Measurements from ENCODE around the gene HS3ST2. TPM values are rescaled to one million over a fixed set of nuclear protein-coding genes. Genes with fewer than 3 reads are reported as not detected.

The HS3ST2 gene
- total and polyA plus RNA-seq, 2 of the 8 experiments (the other 6 are each of a cell fraction or from before 2014, with no cell fraction given) = 1.7 to 3.7 TPM

GRCh38 chr16:22928882-22929435 is 115.0 kb downstream of the HS3ST2 start:
- H3K56ac ChIP-seq (replicated peaks; ENCODE audit: insufficient read length, low read depth, low read length) = no peak overlapping the region
- H3K9ac ChIP-seq (replicated peaks in 1 of 4; ENCODE audit: extremely low read depth in 1 of 4, low read depth in 3 of 4, low read length in 3 of 4) = no peak overlapping the region
- H3K27ac ChIP-seq (ENCODE audit: low read depth, low read length) = no peak overlapping the region
- no peak overlapping the region for H2BK15ac ChIP-seq (ENCODE audit: low read length)
- no peak overlapping the region for H4K8ac ChIP-seq (ENCODE audit: extremely low read depth, insufficient read depth, low read length)
- no peak overlapping the region for H3K23ac ChIP-seq (ENCODE audit: insufficient read length)
- no peaks in the 10 kb centered on the region for H3K23me2 ChIP-seq (ENCODE audit: low read depth, low read length)
- H3K79me1 ChIP-seq (ENCODE audit: low read depth, low read length) = no peaks in the 10 kb centered on the region
- no peaks in the 10 kb centered on the region for H4K20me1 ChIP-seq (replicated peaks in 1 of 2; ENCODE audit: control insufficient read depth in 1 of 2, insufficient read depth in 2 of 2, low read length in 2 of 2)
- no peak overlapping the region for H3K4me3 ChIP-seq (ENCODE audit: extremely low read depth in 1 of 4, insufficient read depth in 2 of 4, low read depth in 3 of 4, low read length in 4 of 4)
- no peak overlapping the region for H3K4ac ChIP-seq (replicated peaks; ENCODE audit: insufficient read length, low read depth, low read length)
- ChIA-PET CTCF (ENCODE audit: partially characterized antibody) (interaction anchor here (1.2 to 3.4 kb wide), 3 partner anchors 19 to 30 kb away, joined by 4 to 10 read pairs (median 5); no protein-coding TSS in a partner anchor), POLR2A (ENCODE audit: partially characterized antibody) (interaction anchor here (0.8 kb wide), 1 partner anchor 9 kb away, joined by 3 read pairs; no protein-coding TSS in a partner anchor)
- H3K14ac ChIP-seq (ENCODE audit: insufficient read length) = no peak overlapping the region
- H2BK12ac ChIP-seq (ENCODE audit: low read depth, low read length) = no peak overlapping the region
- FAIRE-seq (no peak), DNase-seq (ENCODE audit: low read depth in 1 of 2, low spot score in 2 of 2) (no peak)
- H2BK120ac ChIP-seq (replicated peaks; ENCODE audit: low read depth, low read length) = no peak overlapping the region
- H2AK5ac ChIP-seq (ENCODE audit: low read depth, low read length) = no peak overlapping the region
- H3K4me1 ChIP-seq (replicated peaks in 1 of 4; ENCODE audit: control insufficient read depth in 3 of 4, insufficient read depth in 4 of 4, low read length in 3 of 4) = peaks cover 3 to 13% (median 5%) of the 10 kb centered on the region in 4 experiments; a peak in 5 of 7 replicates
- no peak overlapping the region for H3K18ac ChIP-seq (ENCODE audit: extremely low read depth, low read length)
- no peak overlapping the region for H2BK5ac ChIP-seq (ENCODE audit: low read depth, low read length)
- no peak overlapping the region for H2BK20ac ChIP-seq (ENCODE audit: low read length)
- H2AFZ ChIP-seq (ENCODE audit: low read length) = no peak overlapping the region
- H4K5ac ChIP-seq (ENCODE audit: insufficient read length, low read depth, low read length) = no peak overlapping the region
- H3K36me3 ChIP-seq (ENCODE audit: control insufficient read depth in 2 of 4, insufficient read depth in 4 of 4, low read length in 3 of 4) = no peaks in the 10 kb centered on the region
- no peaks in the 10 kb centered on the region for H3K79me2 ChIP-seq (ENCODE audit: control insufficient read depth in 1 of 2, insufficient read depth in 2 of 2, low read length in 2 of 2)
- WGBS, 2 experiments (ENCODE audit: extremely low coverage in 1 of 2, insufficient coverage in 1 of 2, insufficient read length in 1 of 2, insufficient replicate concordance in 2 of 2, low coverage in 1 of 2, low lambda C conversion rate in 2 of 2, missing lambda C conversion rate in 1 of 2) = 85% methylated on average over 5 of the region's 5 CpGs; no CpG with 5 or more reads in 1 of the 2 experiments
- no peaks in the 10 kb centered on the region for H3K9me3 ChIP-seq (ENCODE audit: insufficient read depth in 2 of 2, low read depth in 1 of 2, low read length in 1 of 2)
- H3K27me3 ChIP-seq (replicated peaks in 1 of 4; ENCODE audit: control insufficient read depth in 3 of 4, extremely low read depth in 1 of 4, insufficient read depth in 3 of 4, low read length in 3 of 4) = no peaks in the 10 kb centered on the region; a peak in 1 of 7 replicates
- H3K4me2 ChIP-seq (ENCODE audit: insufficient read depth in 1 of 2, low read depth in 2 of 2, low read length in 2 of 2) = no peak overlapping the region
- H4K91ac ChIP-seq (replicated peaks; ENCODE audit: insufficient read length, low read length) = no peak overlapping the region
- no peak for TF ChIP-seq EGR1 (IDR thresholded peaks at IDR 0.05; ENCODE audit: borderline replicate concordance, low read depth, low read length)
- no peak for TF ChIP-seq SIN3A (conservative IDR thresholded peaks at IDR 0.05 in 1 of 2, IDR thresholded peaks at IDR 0.05 in 1 of 2; ENCODE audit: low read depth in 1 of 2, low read length in 2 of 2)
- TF ChIP-seq ASH2L (IDR thresholded peaks at IDR 0.05; ENCODE audit: low read length) = no peak
- no peak for TF ChIP-seq CBX5 (IDR thresholded peaks at IDR 0.05; ENCODE audit: low read depth, low read length)
- no peak for TF ChIP-seq SIRT6 (IDR thresholded peaks at IDR 0.05; ENCODE audit: low read length)
- TF ChIP-seq BACH1 (IDR thresholded peaks at IDR 0.05; ENCODE audit: low read length) = no peak
- TF ChIP-seq GABPA (IDR thresholded peaks at IDR 0.05; ENCODE audit: borderline replicate concordance, insufficient read depth, low read length) = no peak
- no peak for TF ChIP-seq RNF2 (IDR thresholded peaks at IDR 0.05; ENCODE audit: borderline replicate concordance, low read depth, low read length, missing control alignments, poor library complexity, severe bottlenecking)
- no peak for TF ChIP-seq POLR2A (IDR thresholded peaks at IDR 0.05; ENCODE audit: control extremely low read depth in 1 of 2, low read depth in 2 of 2, low read length in 2 of 2)
- no peak for TF ChIP-seq BRCA1 (IDR thresholded peaks at IDR 0.05; ENCODE audit: low read depth, low read length)
- TF ChIP-seq ZNF274 (IDR thresholded peaks at IDR 0.05; ENCODE audit: borderline replicate concordance, extremely low read depth, low read length) = no peak
- TF ChIP-seq, protein P1, sequence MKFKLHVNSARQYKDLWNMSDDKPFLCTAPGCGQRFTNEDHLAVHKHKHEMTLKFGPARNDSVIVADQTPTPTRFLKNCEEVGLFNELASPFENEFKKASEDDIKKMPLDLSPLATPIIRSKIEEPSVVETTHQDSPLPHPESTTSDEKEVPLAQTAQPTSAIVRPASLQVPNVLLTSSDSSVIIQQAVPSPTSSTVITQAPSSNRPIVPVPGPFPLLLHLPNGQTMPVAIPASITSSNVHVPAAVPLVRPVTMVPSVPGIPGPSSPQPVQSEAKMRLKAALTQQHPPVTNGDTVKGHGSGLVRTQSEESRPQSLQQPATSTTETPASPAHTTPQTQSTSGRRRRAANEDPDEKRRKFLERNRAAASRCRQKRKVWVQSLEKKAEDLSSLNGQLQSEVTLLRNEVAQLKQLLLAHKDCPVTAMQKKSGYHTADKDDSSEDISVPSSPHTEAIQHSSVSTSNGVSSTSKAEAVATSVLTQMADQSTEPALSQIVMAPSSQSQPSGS (IDR thresholded peaks at IDR 0.05; ENCODE audit: low read length) = no peak
